NOMO-1 treated with dmso at 0.1 percent for 144 hours (cell line): ENCODE results near the gene GON4L.
"Not testable (repeated sequence)": the region's sequence is repeated elsewhere in the genome, so short reads cannot be mapped to it uniquely, and the experiment has no call there.

Source experiments
- DNase-seq: peaks from one replicate; lab custom pipeline; 2025; ENCODE audit not compliant: unreplicated experiment; lab: John Stamatoyannopoulos, UW

GON4L gene

GRCh38 chr1:155759966-155760630 is 96.9 kb downstream of the GON4L start:
- no peak for DNase-seq

GRCh38 chr1:155759017-155759416 is 98.0 kb downstream of the GON4L start:
- not testable (repeated sequence) for DNase-seq

- DNase-seq: not testable (repeated sequence)
Observed at GRCh38 chr1:155748141-155748540, 108.9 kb downstream of the GON4L start.

- not testable (repeated sequence) for DNase-seq
Observed at GRCh38 chr1:155747586-155747985, 109.4 kb downstream of the GON4L start.

- DNase-seq: peak; percentile 90
Observed at GRCh38 chr1:155745284-155746228, 111.5 kb downstream of the GON4L start.

GRCh38 chr1:155744711-155745283 is 112.2 kb downstream of the GON4L start:
- no peak for DNase-seq

- DNase-seq: no peak
Observed at GRCh38 chr1:155741908-155742307, 115.1 kb downstream of the GON4L start.

GRCh38 chr1:155740995-155741394 is 116.0 kb downstream of the GON4L start:
- no peak for DNase-seq

- no peak for DNase-seq
Observed at GRCh38 chr1:155729031-155729898, 127.7 kb downstream of the GON4L start.

- no peak for DNase-seq
Observed at GRCh38 chr1:155725142-155725541, 131.9 kb downstream of the GON4L start.

- DNase-seq: no peak
Observed at GRCh38 chr1:155719703-155720102, 137.3 kb downstream of the GON4L start.

- DNase-seq: not testable (repeated sequence)
Observed at GRCh38 chr1:155718524-155719115, 138.4 kb downstream of the GON4L start.

GRCh38 chr1:155717041-155717440 is 140.0 kb downstream of the GON4L start:
- no peak for DNase-seq

GRCh38 chr1:155715777-155716176 is 141.2 kb downstream of the GON4L start:
- no peak for DNase-seq

- not testable (repeated sequence) for DNase-seq
Observed at GRCh38 chr1:155715056-155715455, 142.0 kb downstream of the GON4L start.

GRCh38 chr1:155713075-155713474 is 143.9 kb downstream of the GON4L start:
- DNase-seq: no peak

GRCh38 chr1:155712636-155713035 is 144.4 kb downstream of the GON4L start:
- DNase-seq: not testable (repeated sequence)

- not testable (repeated sequence) for DNase-seq
Observed at GRCh38 chr1:155711457-155711856, 145.6 kb downstream of the GON4L start.

- no peak for DNase-seq
Observed at GRCh38 chr1:155709391-155709790, 147.6 kb downstream of the GON4L start.

- no peak for DNase-seq
Observed at GRCh38 chr1:155706139-155706538, 150.9 kb downstream of the GON4L start.
